Chondrocyte (in vitro differentiated cells): Measurements from ENCODE around the gene ASIC2. TPM values are rescaled to one million over a fixed set of nuclear protein-coding genes. Genes with fewer than 3 reads are reported as not detected.

Source experiments
- DNase-seq: peaks from one replicate; pipeline ENCODE4 v3.0.0; 2021; ENCODE audit warnings: mixed read lengths, low spot score
- H3K27ac Mint-ChIP-seq: one replicate; pipeline ENCODE4 v1.8.0; 2021; ENCODE audit warnings: mild to moderate bottlenecking, moderate library complexity, mixed read lengths; ENCODE audit not compliant: unreplicated experiment
- H3K27me3 Mint-ChIP-seq: 2 replicates; pipeline ENCODE4 v1.8.0; 2021; ENCODE audit warnings: low read depth, mixed read lengths
- H3K36me3 Mint-ChIP-seq: 2 replicates; pipeline ENCODE4 v1.8.0; 2021; ENCODE audit warnings: low read depth, mixed read lengths
- H3K4me1 Mint-ChIP-seq: 2 replicates; pipeline ENCODE4 v1.8.0; 2021; ENCODE audit warnings: low read depth, mild to moderate bottlenecking, mixed read lengths
- H3K4me3 Mint-ChIP-seq: one replicate; pipeline ENCODE4 v1.8.0; 2021; ENCODE audit warnings: mild to moderate bottlenecking, moderate library complexity, mixed read lengths; ENCODE audit not compliant: unreplicated experiment
- H3K9me3 Mint-ChIP-seq: 2 replicates; pipeline ENCODE4 v1.8.0; 2021; ENCODE audit warnings: low read depth, mixed read lengths
- CTCF ChIP-seq: fragments of 200-600 bp; sonication (generic); IDR thresholded peaks from 2 replicates; pipeline ENCODE4 v1.5.0; 2021; ENCODE audit warnings: antibody characterized with exemption, mild to moderate bottlenecking, moderate library complexity
- total RNA-seq: library from RNA; stranded (reverse); gene quantifications from 3 replicates; pipeline ENCODE4 v1.2.1, GENCODE V29; 2021

ASIC2 gene
- total RNA-seq, 1 donor from 2014 or later, result not detected

GRCh38 chr17:33179151-33179550 lies 113.9 kb downstream of the ASIC2 start:
- no peak for DNase-seq
- no peak for TF ChIP-seq CTCF
- H3K27ac Mint-ChIP-seq, result no peak overlapping the region
- H3K4me3 Mint-ChIP-seq, result no peak overlapping the region
- no peaks in the 10 kb centered on the region for H3K9me3 Mint-ChIP-seq
- H3K36me3 Mint-ChIP-seq, result no peaks in the 10 kb centered on the region
- H3K27me3 Mint-ChIP-seq, result peaks cover 23% of the 10 kb centered on the region
- H3K4me1 Mint-ChIP-seq, result no peaks in the 10 kb centered on the region

- H3K27ac Mint-ChIP-seq, result no peak overlapping the region
- H3K27me3 Mint-ChIP-seq, result peaks cover 23% of the 10 kb centered on the region
- no peak for TF ChIP-seq CTCF
- no peaks in the 10 kb centered on the region for H3K4me1 Mint-ChIP-seq
- no peaks in the 10 kb centered on the region for H3K36me3 Mint-ChIP-seq
- no peak for DNase-seq
- H3K4me3 Mint-ChIP-seq, result no peak overlapping the region
- no peaks in the 10 kb centered on the region for H3K9me3 Mint-ChIP-seq
These were observed 114.4 kb downstream of the ASIC2 start for GRCh38 chr17:33178681-33179080.

GRCh38 chr17:33175562-33175961 lies 117.5 kb downstream of the ASIC2 start:
- Mint-ChIP-seq H3K9me3 (no peaks in the 10 kb centered on the region), H3K36me3 (no peaks in the 10 kb centered on the region), H3K4me3 (no peak overlapping the region), H3K4me1 (no peaks in the 10 kb centered on the region), H3K27ac (no peak overlapping the region), H3K27me3 (peaks cover 12% of the 10 kb centered on the region)
- DNase-seq, result no peak
- TF ChIP-seq CTCF, result no peak

- no peak overlapping the region for H3K27ac Mint-ChIP-seq
- DNase-seq, result no peak
- no peaks in the 10 kb centered on the region for H3K4me1 Mint-ChIP-seq
- H3K4me3 Mint-ChIP-seq, result no peak overlapping the region
- H3K9me3 Mint-ChIP-seq, result no peaks in the 10 kb centered on the region
- H3K27me3 Mint-ChIP-seq, result peaks cover 8% of the 10 kb centered on the region
- no peaks in the 10 kb centered on the region for H3K36me3 Mint-ChIP-seq
- TF ChIP-seq CTCF, result no peak
These were observed 121.2 kb downstream of the ASIC2 start for GRCh38 chr17:33171931-33172330.

GRCh38 chr17:33169580-33170285 lies 123.4 kb downstream of the ASIC2 start:
- Mint-ChIP-seq H3K27ac (no peak overlapping the region), H3K36me3 (no peaks in the 10 kb centered on the region), H3K27me3 (peaks cover 4% of the 10 kb centered on the region), H3K9me3 (no peaks in the 10 kb centered on the region), H3K4me1 (no peaks in the 10 kb centered on the region), H3K4me3 (no peak overlapping the region)
- no peak for TF ChIP-seq CTCF
- DNase-seq, result no peak
